Thoracic aorta (tissue), 2 donors: ENCODE measurements around the gene SGMS1. TPM values are rescaled to one million over a fixed set of nuclear protein-coding genes. Genes with fewer than 3 reads are reported as not detected.

ENCODE experiments used
- ATAC-seq: fragments of 150-250 bp; one replicate; pipeline ENCODE4 v1.8.0; 2017; ENCODE audit warnings: low read depth; ENCODE audit not compliant: insufficient number of reproducible peaks, low FRiP score
- DNase-seq: peaks from one replicate; pipeline ENCODE4 v3.0.0-alpha.2; 2020; ENCODE audit warnings: low spot score
- H3K27ac ChIP-seq, 2 donors: fragments of 200-600 bp; sonication (generic); 1 replicate in 1 of 2; 2 replicates in 1 of 2; pipeline ENCODE4 v1.5.1; 2016; ENCODE audit warnings: mild to moderate bottlenecking in 2 of 2, moderate library complexity in 2 of 2
- H3K27me3 ChIP-seq: fragments of 200-600 bp; sonication (generic); replicated peaks from 2 replicates; pipeline ENCODE4 v1.6.0; 2016; ENCODE audit warnings: mild to moderate bottlenecking; ENCODE audit not compliant: insufficient read depth
- H3K36me3 ChIP-seq: fragments of 200-600 bp; sonication (generic); one replicate; pipeline ENCODE4 v1.5.1; 2016
- H3K4me1 ChIP-seq, 2 donors: fragments of 200-600 bp; sonication (generic); 1 replicate in 1 of 2; 2 replicates in 1 of 2; pipeline versions ENCODE4 v1.5.1 to v1.6.0; 2016; ENCODE audit warnings: low read depth in 2 of 2, mild to moderate bottlenecking in 1 of 2; ENCODE audit not compliant: control insufficient read depth in 1 of 2
- H3K4me3 ChIP-seq: fragments of 200-600 bp; sonication (generic); 2 replicates; pipeline ENCODE4 v1.5.1; 2016; ENCODE audit warnings: mild to moderate bottlenecking
- H3K9me3 ChIP-seq: fragments of 200-600 bp; sonication (generic); 2 replicates; pipeline ENCODE4 v1.5.1; 2016
- CTCF ChIP-seq: fragments of 200-600 bp; sonication (generic); IDR thresholded peaks from one replicate; pipeline ENCODE4 v1.5.1; 2019; ENCODE audit warnings: antibody characterized with exemption
- total RNA-seq, 2 donors: library from RNA; depleted of rRNA; stranded (reverse); fragments of >200 nt; gene quantifications; one replicate each; pipeline versions ENCODE4 v1.1.0 to v1.2.3, GENCODE V29; 2016

SGMS1 gene
- total RNA-seq, 2 donors from 2014 or later, result 60.5 to 92.3 TPM

GRCh38 chr10:50563906-50564305 lies 59.9 kb downstream of the SGMS1 start:
- H3K4me3 ChIP-seq, result no peak overlapping the region
- H3K36me3 ChIP-seq, result no peaks in the 10 kb centered on the region
- no peaks in the 10 kb centered on the region for H3K9me3 ChIP-seq
- no peak overlapping the region for H3K27ac ChIP-seq
- no peak for DNase-seq
- H3K4me1 ChIP-seq, result peaks cover 5 to 15% of the 10 kb centered on the region in 2 donors
- no peaks in the 10 kb centered on the region for H3K27me3 ChIP-seq
- TF ChIP-seq CTCF, result no peak
- ATAC-seq, result no peak

GRCh38 chr10:50561816-50562215 lies 61.9 kb downstream of the SGMS1 start:
- ATAC-seq, result no peak
- peak; percentile 26 for TF ChIP-seq CTCF
- Histone ChIP-seq H3K9me3 (no peaks in the 10 kb centered on the region), H3K36me3 (no peaks in the 10 kb centered on the region), H3K4me1 (peaks cover 24 to 34% of the 10 kb centered on the region in 2 donors), H3K27ac (peak overlapping the region in 1 of 2 donors; percentile 17), H3K27me3 (no peaks in the 10 kb centered on the region), H3K4me3 (no peak overlapping the region)
- no peak for DNase-seq

GRCh38 chr10:50561266-50561665 lies 62.5 kb downstream of the SGMS1 start:
- no peak for TF ChIP-seq CTCF
- peaks cover 30 to 40% of the 10 kb centered on the region in 2 donors for H3K4me1 ChIP-seq
- DNase-seq, result no peak
- ATAC-seq, result peak; percentile 57
- no peaks in the 10 kb centered on the region for H3K36me3 ChIP-seq
- no peaks in the 10 kb centered on the region for H3K9me3 ChIP-seq
- no peak overlapping the region for H3K4me3 ChIP-seq
- H3K27ac ChIP-seq, result peak overlapping the region in 1 of 2 donors; percentile 17
- no peaks in the 10 kb centered on the region for H3K27me3 ChIP-seq

- Histone ChIP-seq H3K27me3 (no peaks in the 10 kb centered on the region), H3K36me3 (no peaks in the 10 kb centered on the region), H3K27ac (no peak overlapping the region), H3K4me1 (peaks cover 39 to 49% of the 10 kb centered on the region in 2 donors), H3K9me3 (no peaks in the 10 kb centered on the region), H3K4me3 (no peak overlapping the region)
- DNase-seq, result no peak
- TF ChIP-seq CTCF, result no peak
- no peak for ATAC-seq
Observed at GRCh38 chr10:50560370-50560769, 63.4 kb downstream of the SGMS1 start.

GRCh38 chr10:50558371-50558770 lies 65.4 kb downstream of the SGMS1 start:
- H3K36me3 ChIP-seq, result no peaks in the 10 kb centered on the region

More at GRCh38 chr10:50558371-50558770, 65.4 kb downstream of the SGMS1 start:
- H3K4me3 ChIP-seq, result no peak overlapping the region
- H3K27me3 ChIP-seq, result no peaks in the 10 kb centered on the region
- H3K9me3 ChIP-seq, result no peaks in the 10 kb centered on the region
- DNase-seq (no peak), ATAC-seq (peak; percentile 41)
- H3K4me1 ChIP-seq, result peaks cover 54 to 69% of the 10 kb centered on the region in 2 donors
- H3K27ac ChIP-seq, result no peak overlapping the region
- TF ChIP-seq CTCF, result no peak
